ENCODE results near the gene ASPSCR1. TPM values are rescaled to one million over a fixed set of nuclear protein-coding genes. Genes with fewer than 3 reads are reported as not detected.

Gene ASPSCR1
- total RNA-seq, 2 experiments from 2014 or later, result 77.8 to 89.1 TPM

DNA sequence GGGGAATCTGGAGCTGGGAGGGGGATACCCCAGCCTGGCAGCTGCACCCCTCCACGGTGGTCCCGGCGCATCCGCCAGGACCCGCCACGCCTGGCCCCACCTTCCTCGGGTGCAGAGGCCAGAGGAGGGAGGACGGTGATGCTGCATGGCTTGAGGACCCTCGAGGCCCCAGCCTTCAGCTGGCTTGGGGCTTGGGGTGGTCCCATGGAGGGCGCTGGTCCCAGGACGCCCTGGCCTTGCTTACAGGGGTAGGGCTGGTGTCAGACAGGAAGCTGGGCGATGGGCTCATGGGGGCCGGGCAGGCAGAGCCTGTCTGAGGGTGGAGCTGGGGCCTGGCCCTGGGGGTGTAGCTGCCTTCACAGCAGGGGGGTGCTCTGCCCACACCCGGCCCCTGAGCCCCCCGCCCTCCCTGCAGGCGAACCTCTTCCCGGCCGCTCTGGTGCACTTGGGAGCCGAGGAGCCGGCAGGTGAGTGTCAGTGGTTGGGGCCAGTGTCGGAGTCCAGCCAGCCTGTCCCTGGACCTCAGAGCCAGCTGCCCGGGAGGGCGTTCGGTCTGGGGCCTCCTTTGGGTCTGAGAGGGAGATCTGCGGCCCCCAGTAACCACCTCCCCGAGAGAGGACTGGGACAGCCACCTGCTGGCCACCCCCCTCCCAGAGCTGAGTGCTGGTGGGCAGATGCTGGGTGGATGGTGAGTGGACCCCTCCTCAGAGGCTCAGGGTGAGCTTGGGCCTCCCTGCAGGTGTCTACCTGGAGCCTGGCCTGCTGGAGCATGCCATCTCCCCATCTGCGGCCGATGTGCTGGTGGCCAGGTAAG is 38.8 kb downstream of the ASPSCR1 start:
- CTCF ChIA-PET (ENCODE audit: unreplicated experiment), result interaction anchor here (0.6 kb wide), 1 partner anchor 149 kb away, joined by 4 read pairs; no protein-coding TSS in a partner anchor
- Histone ChIP-seq H3K9me2 (ENCODE audit: insufficient read depth, low read length) (no peaks in the 10 kb centered on the region), H3K79me2 (ENCODE audit: insufficient read depth, low read depth, low read length) (no peaks in the 10 kb centered on the region), H3K4me2 (ENCODE audit: low read length) (no peak overlapping the region), H4K20me1 (ENCODE audit: insufficient read depth, low read length) (no peaks in the 10 kb centered on the region), H3K36me3 (ENCODE audit: insufficient read depth, low read length) (peaks cover 11% of the 10 kb centered on the region; the same call in 1 of the 2 replicates), H3K4me3 (ENCODE audit: low read depth, low read length, poor library complexity, severe bottlenecking) (no peak overlapping the region), H3K27ac (ENCODE audit: low read depth, low read length, poor library complexity, severe bottlenecking) (no peak overlapping the region), H2AFZ (ENCODE audit: low read length) (no peak overlapping the region), H3K9me3 (ENCODE audit: low read length) (no peaks in the 10 kb centered on the region), H3K4me1 (ENCODE audit: insufficient read depth, low read length, poor library complexity, severe bottlenecking) (peaks cover 18% of the 10 kb centered on the region)
- BruUV-seq (replicated peaks), result no TSS peak
- TF ChIP-seq, protein P1, sequence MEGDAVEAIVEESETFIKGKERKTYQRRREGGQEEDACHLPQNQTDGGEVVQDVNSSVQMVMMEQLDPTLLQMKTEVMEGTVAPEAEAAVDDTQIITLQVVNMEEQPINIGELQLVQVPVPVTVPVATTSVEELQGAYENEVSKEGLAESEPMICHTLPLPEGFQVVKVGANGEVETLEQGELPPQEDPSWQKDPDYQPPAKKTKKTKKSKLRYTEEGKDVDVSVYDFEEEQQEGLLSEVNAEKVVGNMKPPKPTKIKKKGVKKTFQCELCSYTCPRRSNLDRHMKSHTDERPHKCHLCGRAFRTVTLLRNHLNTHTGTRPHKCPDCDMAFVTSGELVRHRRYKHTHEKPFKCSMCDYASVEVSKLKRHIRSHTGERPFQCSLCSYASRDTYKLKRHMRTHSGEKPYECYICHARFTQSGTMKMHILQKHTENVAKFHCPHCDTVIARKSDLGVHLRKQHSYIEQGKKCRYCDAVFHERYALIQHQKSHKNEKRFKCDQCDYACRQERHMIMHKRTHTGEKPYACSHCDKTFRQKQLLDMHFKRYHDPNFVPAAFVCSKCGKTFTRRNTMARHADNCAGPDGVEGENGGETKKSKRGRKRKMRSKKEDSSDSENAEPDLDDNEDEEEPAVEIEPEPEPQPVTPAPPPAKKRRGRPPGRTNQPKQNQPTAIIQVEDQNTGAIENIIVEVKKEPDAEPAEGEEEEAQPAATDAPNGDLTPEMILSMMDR (conservative IDR thresholded peaks at IDR 0.05; ENCODE audit: low read length), result no peak
- no peak for TF ChIP-seq EZH2phosphoT487 (IDR thresholded peaks at IDR 0.05; ENCODE audit: borderline replicate concordance, low read depth, low read length)
- DNase-seq (ENCODE audit: low spot score), result no peak
- POLR2A ChIA-PET, result no interaction called here
- intact Hi-C loops (cut with micrococcal nuclease; ENCODE audit: unreplicated experiment), result no loop called here

GRCh38 chr17:82016875-82017459 is 39.5 kb downstream of the ASPSCR1 start:
- intact Hi-C loops (cut with micrococcal nuclease; ENCODE audit: unreplicated experiment), result no loop called here

More at GRCh38 chr17:82016875-82017459, 39.5 kb downstream of the ASPSCR1 start:
- H3K9me3 ChIP-seq (ENCODE audit: low read length), result no peaks in the 10 kb centered on the region
- BruUV-seq (replicated peaks), result no TSS peak
- H4K20me1 ChIP-seq (ENCODE audit: insufficient read depth, low read length), result no peaks in the 10 kb centered on the region
- H3K4me1 ChIP-seq (ENCODE audit: insufficient read depth, low read length, poor library complexity, severe bottlenecking), result peaks cover 22% of the 10 kb centered on the region
- no peak overlapping the region for H3K4me3 ChIP-seq (ENCODE audit: low read depth, low read length, poor library complexity, severe bottlenecking)
- H3K27ac ChIP-seq (ENCODE audit: low read depth, low read length, poor library complexity, severe bottlenecking), result no peak overlapping the region
- H3K4me2 ChIP-seq (ENCODE audit: low read length), result no peak overlapping the region
- H2AFZ ChIP-seq (ENCODE audit: low read length), result no peak overlapping the region
- H3K79me2 ChIP-seq (ENCODE audit: insufficient read depth, low read depth, low read length), result peaks cover 7% of the 10 kb centered on the region; the same call in 1 of the 2 replicates
- CTCF ChIA-PET (ENCODE audit: unreplicated experiment), result interaction anchor here (0.6 kb wide), 1 partner anchor 149 kb away, joined by 4 read pairs; no protein-coding TSS in a partner anchor
- POLR2A ChIA-PET, result no interaction called here
- H3K36me3 ChIP-seq (ENCODE audit: insufficient read depth, low read length), result peaks cover 11% of the 10 kb centered on the region; the same call in 1 of the 2 replicates
- no peaks in the 10 kb centered on the region for H3K9me2 ChIP-seq (ENCODE audit: insufficient read depth, low read length)
- no peak for DNase-seq (ENCODE audit: low spot score)
- no peak for TF ChIP-seq EZH2phosphoT487 (IDR thresholded peaks at IDR 0.05; ENCODE audit: borderline replicate concordance, low read depth, low read length)
- TF ChIP-seq, protein P1 (conservative IDR thresholded peaks at IDR 0.05; ENCODE audit: low read length), result no peak
